HCT116 (cell line): ENCODE measurements around the gene PDXK. TPM values are rescaled to one million over a fixed set of nuclear protein-coding genes. Genes with fewer than 3 reads are reported as not detected.

Experiments
- ATAC-seq: fragments of 200-7000 bp; cut with Tn5 transposase; 2 replicates; pipeline ENCODE4 v1.9.1; 2020; ENCODE audit warnings: mild to moderate bottlenecking, moderate library complexity
- BruUV-seq: library from RNA; stranded (reverse); fragments of 400-500 nt; replicated peaks from 2 replicates; lab custom pipeline; 2021; lab: Mats Ljungman, UMichigan
- CTCF ChIA-PET: fragments of 300-600 bp; sonication (Branson Sonifier 250); formaldehyde crosslinking; loops from one replicate; lab custom pipeline; 2021; ENCODE audit warnings: antibody characterized with exemption; lab: Charles Lee
- POLR2A ChIA-PET: fragments of 300-600, 350-600 bp; sonication (Branson Sonifier 250); formaldehyde crosslinking; loops from one replicate; lab custom pipeline; 2021; ENCODE audit warnings: antibody characterized with exemption; lab: Charles Lee
- RAD21 ChIA-PET, 2 experiments: fragments of 300-600 bp; sonication (Branson Sonifier 250); formaldehyde crosslinking; loops; one replicate each; lab custom pipeline; 2023; ENCODE audit warnings: low total read pairs in 2 of 2; ENCODE audit not compliant: uncharacterized antibody in 2 of 2, unreplicated experiment in 2 of 2, low non-redundant PET in 1 of 2; lab: Charles Lee
- DNase-seq: peaks from one replicate; pipeline ENCODE4 v3.0.0-alpha.2; 2010; ENCODE audit warnings: low read depth, low spot score
- H2AFZ ChIP-seq: fragments of 200-600 bp; shearing (Covaris generic), sonication (generic); 2 replicates; pipeline ENCODE4 v1.6.1; 2017; ENCODE audit warnings: low read depth, mixed run types, mixed read lengths, antibody characterized with exemption, low read length; ENCODE audit not compliant: poor library complexity, severe bottlenecking
- H3K27ac ChIP-seq: 2 replicates; pipeline ENCODE4 v1.5.1; 2012; ENCODE audit warnings: low read depth, low read length
- H3K27me3 ChIP-seq: fragments of 200-600 bp; sonication (generic); 2 replicates; pipeline ENCODE4 v1.6.1; 2016; ENCODE audit warnings: mixed run types, low read length, mixed read lengths; ENCODE audit not compliant: insufficient read depth
- H3K36me3 ChIP-seq, 2 experiments: fragments of 200-500 bp in 1 of 2; fragments of 200-600 bp in 1 of 2; sonication (Bioruptor generic) in 1 of 2; sonication (generic) in 1 of 2; 2 replicates each; pipeline versions ENCODE4 v1.5.1 to v1.6.1; 2014 to 2016; ENCODE audit warnings: low read length in 2 of 2, inconsistent platforms in 1 of 2, mixed read lengths in 1 of 2, mixed run types in 1 of 2; ENCODE audit not compliant: insufficient read depth in 2 of 2, control insufficient read depth in 1 of 2
- H3K4me1 ChIP-seq, 2 experiments: fragments of 200-600 bp in 1 of 2; sonication (generic) in 1 of 2; 2 replicates each; pipeline versions ENCODE4 v1.5.1 to v1.6.1; 2012 to 2017; ENCODE audit warnings: low read length in 2 of 2, inconsistent platforms in 1 of 2, mild to moderate bottlenecking in 1 of 2, mixed read lengths in 1 of 2, mixed run types in 1 of 2, moderate library complexity in 1 of 2; ENCODE audit not compliant: insufficient read depth in 2 of 2, control insufficient read depth in 1 of 2
- H3K4me2 ChIP-seq: fragments of 200-600 bp; sonication (generic); 2 replicates; pipeline ENCODE4 v1.6.1; 2017; ENCODE audit warnings: mixed run types, low read length, mixed read lengths
- H3K4me3 ChIP-seq, 2 experiments: fragments of 200-600 bp in 1 of 2; sonication (generic) in 1 of 2; replicated peaks in 1 of 2; 2 replicates each; pipeline ENCODE4 v1.5.1; 2011 to 2016; ENCODE audit warnings: low read length in 2 of 2, control low read depth in 1 of 2, low read depth in 1 of 2, mild to moderate bottlenecking in 1 of 2, mixed read lengths in 1 of 2, mixed run types in 1 of 2
- H3K79me2 ChIP-seq: fragments of 200-600 bp; sonication (generic); 2 replicates; pipeline ENCODE4 v1.6.1; 2017; ENCODE audit warnings: mild to moderate bottlenecking, mixed run types, low read length, moderate library complexity, mixed read lengths; ENCODE audit not compliant: insufficient read depth
- H3K9ac ChIP-seq: fragments of 200-600 bp; sonication (generic); 2 replicates; pipeline ENCODE4 v1.6.1; 2016; ENCODE audit warnings: low read length, mixed read lengths
- H3K9me2 ChIP-seq: fragments of 200-600 bp; sonication (generic), shearing (Covaris generic); 2 replicates; pipeline ENCODE4 v1.6.1; 2017; ENCODE audit warnings: mixed run types, mild to moderate bottlenecking, moderate library complexity; ENCODE audit not compliant: insufficient read depth
- H3K9me3 ChIP-seq, 2 experiments: fragments of 200-500 bp in 1 of 2; fragments of 200-600 bp in 1 of 2; sonication (Bioruptor generic) in 1 of 2; sonication (generic) in 1 of 2; 2 replicates each; pipeline ENCODE4 v1.6.1; 2014 to 2017; ENCODE audit warnings: low read length in 2 of 2, mixed read lengths in 2 of 2, inconsistent platforms in 1 of 2, low read depth in 1 of 2, mild to moderate bottlenecking in 1 of 2, mixed run types in 1 of 2, moderate library complexity in 1 of 2; ENCODE audit not compliant: control insufficient read depth in 1 of 2, insufficient read depth in 1 of 2
- H4K20me1 ChIP-seq: fragments of 200-600 bp; sonication (generic), shearing (Covaris generic); 2 replicates; pipeline ENCODE4 v1.6.1; 2017; ENCODE audit warnings: mixed run types, mild to moderate bottlenecking, moderate library complexity; ENCODE audit not compliant: insufficient read depth
- ATF3 ChIP-seq: IDR thresholded peaks from 2 replicates; pipeline ENCODE4 v1.6.1; 2012
- CBX3 ChIP-seq: IDR thresholded peaks from 2 replicates; pipeline ENCODE4 v1.6.1; 2012; ENCODE audit warnings: low read depth
- CEBPB ChIP-seq: IDR thresholded peaks from 2 replicates; pipeline ENCODE4 v1.6.1; 2012; ENCODE audit warnings: low read depth
- ELF1 ChIP-seq: IDR thresholded peaks from 2 replicates; pipeline ENCODE4 v1.6.1; 2012; ENCODE audit warnings: low read depth, borderline replicate concordance
- EZH2 ChIP-seq: fragments of 200-600 bp; sonication (generic); IDR thresholded peaks from 2 replicates; pipeline ENCODE4 v1.6.1; 2017; ENCODE audit warnings: antibody characterized with exemption, mixed run types
- FOSL1 ChIP-seq: IDR thresholded peaks from 2 replicates; pipeline ENCODE4 v1.6.1; 2012; ENCODE audit warnings: low read depth
- JUND ChIP-seq: IDR thresholded peaks from 2 replicates; pipeline ENCODE4 v1.6.1; 2012
- MAX ChIP-seq: IDR thresholded peaks from 2 replicates; pipeline ENCODE4 v1.6.1; 2012
- POLR2A ChIP-seq: IDR thresholded peaks from 2 replicates; pipeline ENCODE4 v1.7.0; 2011; ENCODE audit warnings: borderline replicate concordance; ENCODE audit not compliant: insufficient read depth, insufficient read length; ENCODE audit errors: extremely low read depth
- SP1 ChIP-seq: IDR thresholded peaks from 2 replicates; pipeline ENCODE4 v1.6.1; 2012; ENCODE audit warnings: low read depth
- TCF7L2 ChIP-seq: IDR thresholded peaks from 2 replicates; pipeline ENCODE4 v1.7.0; 2011; ENCODE audit warnings: borderline replicate concordance, inconsistent platforms; ENCODE audit not compliant: insufficient read depth, insufficient read length; ENCODE audit errors: extremely low read depth
- ZFX ChIP-seq: fragments of 450-650 bp; IDR thresholded peaks from 2 replicates; pipeline ENCODE4 v1.6.1; 2017
- ZNF274 ChIP-seq: fragments of 200-500 bp; sonication (Bioruptor generic); IDR thresholded peaks from 2 replicates; pipeline ENCODE4 v1.6.1; 2014; ENCODE audit warnings: mild to moderate bottlenecking, low read depth, low read length, inconsistent platforms
- intact Hi-C: fragments of 100-400 bp; cut with micrococcal nuclease; formaldehyde crosslinking; loops from 2 replicates; pipeline ENCODE4 v1.10.0; 2022
- total RNA-seq: library from RNA; stranded (reverse); gene quantifications from one replicate; pipeline ENCODE4 v1.2.1, GENCODE V29; 2021; ENCODE audit not compliant: unreplicated experiment
- TF ChIP-seq, protein P1 (sequence below): IDR thresholded peaks from 2 replicates; pipeline ENCODE4 v1.6.1; 2011; ENCODE audit warnings: mild to moderate bottlenecking, low read length, moderate library complexity; ENCODE audit not compliant: insufficient replicate concordance; ENCODE audit errors: extremely low read depth
- TF ChIP-seq, protein P2 (sequence below): IDR thresholded peaks from 2 replicates; pipeline ENCODE4 v1.6.1; 2012; ENCODE audit warnings: low read depth

Gene PDXK
- total RNA-seq, 1 experiment from 2014 or later, result 127 TPM

DNA sequence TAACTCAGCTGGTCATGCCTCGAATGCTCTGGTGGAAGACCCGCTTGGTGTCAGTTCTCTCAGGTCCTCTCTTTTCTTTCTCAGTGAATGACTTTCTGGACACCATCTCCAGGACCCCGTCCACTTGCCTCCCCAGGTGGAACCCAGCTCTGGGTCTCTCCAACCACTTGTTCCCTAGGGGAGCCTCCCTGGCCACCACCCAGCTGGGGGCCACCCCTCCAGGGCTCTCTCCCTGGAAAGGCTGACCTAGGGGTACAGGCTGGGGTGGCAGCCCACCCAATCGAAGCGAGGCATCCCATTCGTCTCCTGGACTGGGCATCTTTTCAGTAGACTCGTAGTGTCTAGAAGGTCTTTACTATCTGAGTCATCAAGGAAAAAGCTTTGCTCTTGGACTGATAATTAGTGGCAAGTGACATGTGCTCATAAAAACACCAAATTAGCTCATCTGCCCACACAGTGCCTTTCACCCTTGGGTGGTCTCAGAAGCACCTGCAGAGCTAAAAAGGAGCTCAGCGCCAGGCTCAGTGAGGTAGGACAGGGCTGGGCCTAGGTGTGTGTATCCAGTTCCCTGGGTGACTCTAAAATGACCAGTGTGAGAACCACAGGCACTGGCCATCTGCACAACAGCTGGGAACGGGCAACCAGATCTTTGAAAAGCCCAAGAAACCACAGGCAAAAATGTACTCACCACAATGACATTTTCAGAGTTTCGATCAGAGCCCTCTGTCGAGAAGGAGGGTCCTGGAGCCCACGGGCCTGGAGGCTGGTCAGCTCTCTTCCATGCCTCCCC, 2.4 kb upstream of the PDXK start:
- DNase-seq, result no peak
- H3K36me3 ChIP-seq, result peaks cover 0 to 7% of the 10 kb centered on the region in 2 experiments; a peak in 1 of 4 replicates
- H2AFZ ChIP-seq, result no peak overlapping the region
- RAD21 ChIA-PET, result no interaction called here
- H3K9me3 ChIP-seq, result no peaks in the 10 kb centered on the region
- no peaks in the 10 kb centered on the region for H3K27me3 ChIP-seq
- no peak for ATAC-seq
- H3K4me2 ChIP-seq, result peak overlapping the region; percentile 17; the same call in 1 of the 2 replicates
- intact Hi-C loops, result no loop called here
- no peak overlapping the region for H3K4me3 ChIP-seq
- H4K20me1 ChIP-seq, result no peaks in the 10 kb centered on the region; the same call in 1 of the 2 replicates
- no peak for TF ChIP-seq JUND
- TF ChIP-seq EZH2, result no peak
- TF ChIP-seq POLR2A, result no peak
- no peak for TF ChIP-seq FOSL1
- TF ChIP-seq TCF7L2, result no peak
- no peak for TF ChIP-seq SP1
- no peak for TF ChIP-seq ZFX
- TF ChIP-seq ATF3, result no peak
- TF ChIP-seq ZNF274, result no peak
- TF ChIP-seq ELF1, result no peak
- TF ChIP-seq CEBPB, result no peak
- no peak for TF ChIP-seq CBX3
- no peak for TF ChIP-seq MAX
- TF ChIP-seq, protein P1, sequence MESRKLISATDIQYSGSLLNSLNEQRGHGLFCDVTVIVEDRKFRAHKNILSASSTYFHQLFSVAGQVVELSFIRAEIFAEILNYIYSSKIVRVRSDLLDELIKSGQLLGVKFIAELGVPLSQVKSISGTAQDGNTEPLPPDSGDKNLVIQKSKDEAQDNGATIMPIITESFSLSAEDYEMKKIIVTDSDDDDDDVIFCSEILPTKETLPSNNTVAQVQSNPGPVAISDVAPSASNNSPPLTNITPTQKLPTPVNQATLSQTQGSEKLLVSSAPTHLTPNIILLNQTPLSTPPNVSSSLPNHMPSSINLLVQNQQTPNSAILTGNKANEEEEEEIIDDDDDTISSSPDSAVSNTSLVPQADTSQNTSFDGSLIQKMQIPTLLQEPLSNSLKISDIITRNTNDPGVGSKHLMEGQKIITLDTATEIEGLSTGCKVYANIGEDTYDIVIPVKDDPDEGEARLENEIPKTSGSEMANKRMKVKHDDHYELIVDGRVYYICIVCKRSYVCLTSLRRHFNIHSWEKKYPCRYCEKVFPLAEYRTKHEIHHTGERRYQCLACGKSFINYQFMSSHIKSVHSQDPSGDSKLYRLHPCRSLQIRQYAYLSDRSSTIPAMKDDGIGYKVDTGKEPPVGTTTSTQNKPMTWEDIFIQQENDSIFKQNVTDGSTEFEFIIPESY, result no peak
- TF ChIP-seq, protein P2, sequence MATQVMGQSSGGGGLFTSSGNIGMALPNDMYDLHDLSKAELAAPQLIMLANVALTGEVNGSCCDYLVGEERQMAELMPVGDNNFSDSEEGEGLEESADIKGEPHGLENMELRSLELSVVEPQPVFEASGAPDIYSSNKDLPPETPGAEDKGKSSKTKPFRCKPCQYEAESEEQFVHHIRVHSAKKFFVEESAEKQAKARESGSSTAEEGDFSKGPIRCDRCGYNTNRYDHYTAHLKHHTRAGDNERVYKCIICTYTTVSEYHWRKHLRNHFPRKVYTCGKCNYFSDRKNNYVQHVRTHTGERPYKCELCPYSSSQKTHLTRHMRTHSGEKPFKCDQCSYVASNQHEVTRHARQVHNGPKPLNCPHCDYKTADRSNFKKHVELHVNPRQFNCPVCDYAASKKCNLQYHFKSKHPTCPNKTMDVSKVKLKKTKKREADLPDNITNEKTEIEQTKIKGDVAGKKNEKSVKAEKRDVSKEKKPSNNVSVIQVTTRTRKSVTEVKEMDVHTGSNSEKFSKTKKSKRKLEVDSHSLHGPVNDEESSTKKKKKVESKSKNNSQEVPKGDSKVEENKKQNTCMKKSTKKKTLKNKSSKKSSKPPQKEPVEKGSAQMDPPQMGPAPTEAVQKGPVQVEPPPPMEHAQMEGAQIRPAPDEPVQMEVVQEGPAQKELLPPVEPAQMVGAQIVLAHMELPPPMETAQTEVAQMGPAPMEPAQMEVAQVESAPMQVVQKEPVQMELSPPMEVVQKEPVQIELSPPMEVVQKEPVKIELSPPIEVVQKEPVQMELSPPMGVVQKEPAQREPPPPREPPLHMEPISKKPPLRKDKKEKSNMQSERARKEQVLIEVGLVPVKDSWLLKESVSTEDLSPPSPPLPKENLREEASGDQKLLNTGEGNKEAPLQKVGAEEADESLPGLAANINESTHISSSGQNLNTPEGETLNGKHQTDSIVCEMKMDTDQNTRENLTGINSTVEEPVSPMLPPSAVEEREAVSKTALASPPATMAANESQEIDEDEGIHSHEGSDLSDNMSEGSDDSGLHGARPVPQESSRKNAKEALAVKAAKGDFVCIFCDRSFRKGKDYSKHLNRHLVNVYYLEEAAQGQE, result no peak
- H3K9ac ChIP-seq, result no peak overlapping the region
- no peaks in the 10 kb centered on the region for H3K9me2 ChIP-seq
- peaks cover 30 to 65% of the 10 kb centered on the region in 2 experiments for H3K4me1 ChIP-seq
- CTCF ChIA-PET, result interaction anchor here (1.0 kb wide), 1 partner anchor 12 kb away, joined by 3 read pairs; no protein-coding TSS in a partner anchor
- H3K79me2 ChIP-seq, result peaks cover 25% of the 10 kb centered on the region
- POLR2A ChIA-PET, result no interaction called here
- H3K27ac ChIP-seq, result no peak overlapping the region
- BruUV-seq, result no TSS peak
